Measurements from ENCODE around the gene CD74.

Gene CD74

DNA sequence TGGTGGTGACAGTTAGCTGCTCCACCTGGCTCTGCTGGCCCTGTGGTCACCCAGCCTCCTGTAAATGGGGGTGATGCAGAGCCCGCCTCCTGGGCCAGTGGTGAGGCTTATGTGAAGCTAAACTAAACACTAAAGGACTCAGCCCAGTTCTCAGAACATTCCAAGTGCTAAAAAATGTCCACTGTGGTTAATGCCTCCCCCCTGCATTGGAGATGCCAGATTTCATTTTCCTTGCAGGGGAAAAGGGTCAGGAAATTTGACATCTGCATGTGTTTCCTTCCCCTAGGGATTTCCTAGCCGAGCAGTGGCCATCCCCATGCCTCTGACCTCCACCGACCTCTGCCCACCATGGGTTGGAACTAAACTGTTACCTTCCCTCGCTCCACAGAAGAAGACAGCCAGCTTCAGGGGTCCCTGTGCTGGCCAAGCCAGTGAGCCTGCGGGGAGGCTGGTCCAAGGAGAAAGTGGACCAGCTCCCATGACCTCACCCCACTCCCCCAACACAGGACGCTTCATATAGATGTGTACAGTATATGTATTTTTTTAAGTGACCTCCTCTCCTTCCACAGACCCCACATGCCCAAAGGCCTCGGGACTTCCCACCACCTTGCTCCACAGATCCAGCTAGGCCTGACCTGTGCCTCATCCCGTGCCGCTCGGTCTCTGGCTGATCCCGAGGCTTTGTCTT is 13.0 kb downstream of the CD74 start:
- no peak for DNase-seq (ENCODE audit: extremely low read depth, low read depth)
- no peak overlapping the region for H3K4me3 ChIP-seq (replicated peaks; ENCODE audit: low read depth, low read length)
- TF ChIP-seq, protein P1, sequence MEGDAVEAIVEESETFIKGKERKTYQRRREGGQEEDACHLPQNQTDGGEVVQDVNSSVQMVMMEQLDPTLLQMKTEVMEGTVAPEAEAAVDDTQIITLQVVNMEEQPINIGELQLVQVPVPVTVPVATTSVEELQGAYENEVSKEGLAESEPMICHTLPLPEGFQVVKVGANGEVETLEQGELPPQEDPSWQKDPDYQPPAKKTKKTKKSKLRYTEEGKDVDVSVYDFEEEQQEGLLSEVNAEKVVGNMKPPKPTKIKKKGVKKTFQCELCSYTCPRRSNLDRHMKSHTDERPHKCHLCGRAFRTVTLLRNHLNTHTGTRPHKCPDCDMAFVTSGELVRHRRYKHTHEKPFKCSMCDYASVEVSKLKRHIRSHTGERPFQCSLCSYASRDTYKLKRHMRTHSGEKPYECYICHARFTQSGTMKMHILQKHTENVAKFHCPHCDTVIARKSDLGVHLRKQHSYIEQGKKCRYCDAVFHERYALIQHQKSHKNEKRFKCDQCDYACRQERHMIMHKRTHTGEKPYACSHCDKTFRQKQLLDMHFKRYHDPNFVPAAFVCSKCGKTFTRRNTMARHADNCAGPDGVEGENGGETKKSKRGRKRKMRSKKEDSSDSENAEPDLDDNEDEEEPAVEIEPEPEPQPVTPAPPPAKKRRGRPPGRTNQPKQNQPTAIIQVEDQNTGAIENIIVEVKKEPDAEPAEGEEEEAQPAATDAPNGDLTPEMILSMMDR (IDR thresholded peaks at IDR 0.05; ENCODE audit: low read depth, low read length, missing control alignments) = no peak

- no peak for DNase-seq (ENCODE audit: extremely low read depth, low read depth)
- TF ChIP-seq, protein P1 (IDR thresholded peaks at IDR 0.05; ENCODE audit: low read depth, low read length, missing control alignments) = peak; percentile 25
These were observed 13.8 kb downstream of the CD74 start for GRCh38 chr5:150398722-150399523.

DNA sequence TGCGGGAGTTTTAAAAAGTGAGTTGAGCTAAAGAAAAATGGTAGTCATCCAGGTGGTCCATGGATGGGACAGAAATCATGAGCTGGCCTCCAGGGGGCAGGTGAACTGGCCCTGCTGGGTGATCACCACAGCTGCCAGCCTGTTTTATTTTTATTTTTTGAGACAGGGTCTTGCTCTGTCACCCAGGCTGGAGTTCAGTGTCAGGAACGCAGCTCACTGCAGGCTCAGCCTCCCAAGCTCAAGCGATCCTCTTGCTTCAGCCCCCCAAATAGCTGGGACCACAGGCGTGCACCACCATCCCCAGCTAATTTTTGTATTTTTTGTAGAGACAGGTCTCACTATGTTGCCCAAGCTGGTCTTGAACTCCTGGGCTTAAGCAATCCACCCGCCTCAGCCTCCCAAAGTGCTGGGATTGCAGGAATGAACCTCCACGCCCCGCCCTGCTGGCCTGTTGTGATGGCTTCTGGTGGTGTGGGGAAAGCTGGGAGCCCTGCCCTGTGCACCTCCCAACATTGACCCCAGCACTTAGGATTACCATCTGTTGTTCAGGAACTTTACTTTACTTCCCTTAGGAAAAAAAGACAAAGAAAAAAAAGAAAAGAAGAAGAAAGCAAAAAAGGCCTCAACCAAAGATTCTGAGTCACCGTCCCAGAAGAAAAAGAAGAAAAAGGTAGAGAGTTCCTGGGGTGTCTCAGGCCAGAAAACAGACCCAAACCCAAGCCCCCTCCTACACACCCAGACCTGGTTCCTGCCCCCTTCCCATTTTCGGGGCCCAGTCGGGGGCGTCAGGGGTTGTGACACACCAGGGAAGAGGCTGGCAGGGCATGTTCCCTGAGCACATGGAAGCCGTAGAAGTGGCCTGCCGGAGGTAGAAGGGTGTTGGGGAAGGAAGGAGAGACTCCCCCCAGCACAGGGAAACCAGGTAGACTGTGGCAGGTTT is 14.7 kb downstream of the CD74 start:
- H3K4me3 ChIP-seq (replicated peaks; ENCODE audit: low read depth, low read length) = no peak overlapping the region
- DNase-seq (ENCODE audit: extremely low read depth, low read depth) = no peak
- TF ChIP-seq, protein P1 (IDR thresholded peaks at IDR 0.05; ENCODE audit: low read depth, low read length, missing control alignments) = no peak

More at GRCh38 chr5:150398722-150399523, 13.8 kb downstream of the CD74 start:
- H3K4me3 ChIP-seq (replicated peaks; ENCODE audit: low read depth, low read length) = no peak overlapping the region

DNA sequence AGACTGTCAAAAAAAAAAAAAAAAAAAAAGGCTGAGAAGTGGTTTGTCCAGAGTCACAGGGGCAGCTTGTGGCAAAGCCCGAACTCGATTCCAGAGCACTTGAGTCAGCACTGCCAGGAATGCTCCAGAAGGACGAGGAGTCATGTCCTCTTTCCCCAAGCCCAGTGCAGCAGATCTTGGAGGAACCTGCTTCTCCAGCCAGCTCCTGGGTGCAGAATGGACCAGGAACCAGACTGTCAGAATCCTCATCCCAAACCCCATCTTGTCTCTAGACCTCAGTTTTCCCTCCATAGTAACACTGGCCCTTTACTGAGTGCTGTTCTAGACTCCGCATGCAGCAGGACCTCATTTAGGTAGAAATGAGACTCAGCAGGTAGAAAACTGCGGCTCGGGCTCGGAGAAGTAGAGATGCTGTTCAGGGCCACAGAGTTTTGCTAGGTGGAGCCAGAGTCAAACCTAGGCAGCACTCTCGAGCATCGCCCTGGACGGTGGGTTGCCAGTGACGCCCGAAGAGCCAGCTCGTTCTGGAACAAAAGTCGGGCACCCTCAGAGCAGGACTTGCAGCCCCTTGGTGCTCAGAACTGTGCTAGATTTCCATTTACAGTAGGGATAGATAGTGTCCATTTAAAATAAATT is 15.4 kb downstream of the CD74 start:
- H3K4me3 ChIP-seq (replicated peaks; ENCODE audit: low read depth, low read length) = no peak overlapping the region
- DNase-seq (ENCODE audit: extremely low read depth, low read depth) = no peak
- TF ChIP-seq, protein P1 (IDR thresholded peaks at IDR 0.05; ENCODE audit: low read depth, low read length, missing control alignments) = no peak

GRCh38 chr5:150396267-150396666 is 16.4 kb downstream of the CD74 start:
- H3K4me3 ChIP-seq (replicated peaks; ENCODE audit: low read depth, low read length) = no peak overlapping the region
- DNase-seq (ENCODE audit: extremely low read depth, low read depth) = no peak
- TF ChIP-seq, protein P1 (IDR thresholded peaks at IDR 0.05; ENCODE audit: low read depth, low read length, missing control alignments) = no peak

GRCh38 chr5:150395688-150395975 is 17.1 kb downstream of the CD74 start:
- no peak overlapping the region for H3K4me3 ChIP-seq (replicated peaks; ENCODE audit: low read depth, low read length)
- TF ChIP-seq, protein P1 (IDR thresholded peaks at IDR 0.05; ENCODE audit: low read depth, low read length, missing control alignments) = no peak
- no peak for DNase-seq (ENCODE audit: extremely low read depth, low read depth)

Measured in HFF-Myc (cell line).